ENCODE measurements around the gene PPFIA1. TPM values are rescaled to one million over a fixed set of nuclear protein-coding genes. Genes with fewer than 3 reads are reported as not detected.

Gene PPFIA1
- total and polyA plus RNA-seq, 3 donors from 2014 or later = 110 to 144 (median 125) TPM

DNA sequence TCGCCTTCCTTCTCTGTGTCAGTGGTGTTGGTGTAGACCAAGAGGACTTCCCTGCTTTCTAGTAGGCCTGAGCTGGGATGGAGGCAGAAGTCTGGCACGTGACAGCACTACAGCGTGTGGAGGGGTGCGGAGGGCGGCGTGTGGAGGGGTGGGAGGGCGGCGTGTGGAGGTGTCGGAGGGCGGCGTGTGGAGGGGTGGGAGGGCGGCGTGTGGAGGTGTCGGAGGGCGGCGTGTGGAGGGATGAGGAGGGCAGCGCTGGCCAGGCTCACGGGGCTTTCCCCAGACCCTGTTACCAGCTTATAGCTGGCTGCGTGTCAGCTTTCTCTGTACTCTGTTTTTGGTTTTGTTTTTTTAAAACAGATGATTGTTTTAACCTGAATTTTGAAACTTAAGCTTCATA, 82.1 kb downstream of the PPFIA1 start:
- Histone ChIP-seq H3K36me3 (ENCODE audit: low read depth, missing control alignments) (no peaks in the 10 kb centered on the region), H3K4me1 (peaks cover 9% of the 10 kb centered on the region), H3K27ac (no peak overlapping the region), H3K4me3 (no peak overlapping the region), H3K9me3 (no peaks in the 10 kb centered on the region), H3K27me3 (no peaks in the 10 kb centered on the region)
- intact Hi-C loops (cut with DNase I; ENCODE audit: low total_unique reads) = no loop called here
- no peak for DNase-seq
- 64 to 80% methylated on average over 19 of the region's 19 CpGs for WGBS, 2 donors
- TF ChIP-seq, protein P1, sequence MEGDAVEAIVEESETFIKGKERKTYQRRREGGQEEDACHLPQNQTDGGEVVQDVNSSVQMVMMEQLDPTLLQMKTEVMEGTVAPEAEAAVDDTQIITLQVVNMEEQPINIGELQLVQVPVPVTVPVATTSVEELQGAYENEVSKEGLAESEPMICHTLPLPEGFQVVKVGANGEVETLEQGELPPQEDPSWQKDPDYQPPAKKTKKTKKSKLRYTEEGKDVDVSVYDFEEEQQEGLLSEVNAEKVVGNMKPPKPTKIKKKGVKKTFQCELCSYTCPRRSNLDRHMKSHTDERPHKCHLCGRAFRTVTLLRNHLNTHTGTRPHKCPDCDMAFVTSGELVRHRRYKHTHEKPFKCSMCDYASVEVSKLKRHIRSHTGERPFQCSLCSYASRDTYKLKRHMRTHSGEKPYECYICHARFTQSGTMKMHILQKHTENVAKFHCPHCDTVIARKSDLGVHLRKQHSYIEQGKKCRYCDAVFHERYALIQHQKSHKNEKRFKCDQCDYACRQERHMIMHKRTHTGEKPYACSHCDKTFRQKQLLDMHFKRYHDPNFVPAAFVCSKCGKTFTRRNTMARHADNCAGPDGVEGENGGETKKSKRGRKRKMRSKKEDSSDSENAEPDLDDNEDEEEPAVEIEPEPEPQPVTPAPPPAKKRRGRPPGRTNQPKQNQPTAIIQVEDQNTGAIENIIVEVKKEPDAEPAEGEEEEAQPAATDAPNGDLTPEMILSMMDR (IDR thresholded peaks at IDR 0.05) = no peak
- no peak for TF ChIP-seq POLR2A (IDR thresholded peaks at IDR 0.05)

DNA sequence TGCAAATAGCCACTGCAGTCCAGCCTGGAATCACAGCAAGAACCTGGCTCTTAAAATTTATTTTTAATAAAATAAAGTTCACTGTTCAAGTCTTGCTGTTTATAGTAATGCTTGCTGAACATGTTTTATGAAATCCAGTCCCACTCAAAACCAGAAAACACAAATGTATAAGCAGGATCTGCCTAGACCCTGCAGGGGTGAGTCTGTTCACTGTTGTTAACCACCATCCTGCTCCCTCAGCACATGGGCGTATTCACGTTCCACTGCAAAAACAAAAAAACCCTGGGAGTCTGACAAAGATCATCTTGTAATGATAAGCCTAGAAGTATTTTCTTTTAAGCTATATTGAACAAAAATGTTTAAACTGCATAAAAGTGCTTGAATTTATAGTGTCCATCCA, 82.8 kb downstream of the PPFIA1 start:
- 55 to 64% methylated on average over 2 of the region's 2 CpGs for WGBS, 2 donors
- intact Hi-C loops (cut with DNase I; ENCODE audit: low total_unique reads) = no loop called here
- Histone ChIP-seq H3K27me3 (no peaks in the 10 kb centered on the region), H3K27ac (no peak overlapping the region), H3K4me1 (peaks cover 9% of the 10 kb centered on the region), H3K36me3 (ENCODE audit: low read depth, missing control alignments) (no peaks in the 10 kb centered on the region), H3K9me3 (no peaks in the 10 kb centered on the region), H3K4me3 (no peak overlapping the region)
- DNase-seq = no peak
- TF ChIP-seq, protein P1 (IDR thresholded peaks at IDR 0.05) = no peak
- no peak for TF ChIP-seq POLR2A (IDR thresholded peaks at IDR 0.05)

DNA sequence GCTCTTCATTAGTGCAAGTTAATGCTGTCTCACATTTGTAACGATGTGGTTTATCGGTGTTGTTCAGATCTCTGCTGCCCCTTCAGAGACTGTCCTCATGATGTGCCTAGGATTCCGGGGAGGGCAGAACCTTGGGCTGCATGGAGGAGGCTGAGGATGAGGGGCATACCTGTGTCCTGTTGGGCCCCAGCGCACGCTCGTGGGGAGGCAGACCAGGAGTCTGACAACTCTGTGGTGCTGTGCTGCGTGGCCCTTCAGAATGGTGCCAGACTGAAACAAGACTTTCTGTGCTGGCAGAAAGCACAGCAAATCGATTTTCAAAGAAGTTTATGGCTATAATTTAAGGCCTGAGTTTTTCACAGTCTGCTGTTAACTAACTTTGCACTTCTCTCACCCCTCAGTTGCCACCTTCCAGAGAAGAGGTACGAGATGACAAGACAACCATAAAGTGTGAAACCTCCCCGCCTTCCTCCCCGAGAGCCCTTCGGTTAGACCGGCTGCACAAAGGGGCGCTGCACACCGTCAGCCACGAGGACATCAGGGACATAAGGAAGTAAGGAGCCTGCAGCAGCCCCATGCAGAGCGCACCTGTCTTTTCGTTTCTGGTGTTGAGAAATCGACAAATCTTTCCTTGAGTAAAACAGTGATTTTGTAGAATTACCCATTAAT, 83.5 kb downstream of the PPFIA1 start:
- TF ChIP-seq POLR2A (IDR thresholded peaks at IDR 0.05) = no peak
- TF ChIP-seq, protein P1 (IDR thresholded peaks at IDR 0.05) = no peak
- 76 to 86% methylated on average over 14 to 19 of the region's 19 CpGs for WGBS, 2 donors
- no peaks in the 10 kb centered on the region for H3K9me3 ChIP-seq
- no peak overlapping the region for H3K4me3 ChIP-seq
- H3K27me3 ChIP-seq = no peaks in the 10 kb centered on the region
- peaks cover 9% of the 10 kb centered on the region for H3K4me1 ChIP-seq
- no peak overlapping the region for H3K27ac ChIP-seq
- intact Hi-C loops (cut with DNase I; ENCODE audit: low total_unique reads) = no loop called here
- H3K36me3 ChIP-seq (ENCODE audit: low read depth, missing control alignments) = no peaks in the 10 kb centered on the region
- DNase-seq = no peak

DNA sequence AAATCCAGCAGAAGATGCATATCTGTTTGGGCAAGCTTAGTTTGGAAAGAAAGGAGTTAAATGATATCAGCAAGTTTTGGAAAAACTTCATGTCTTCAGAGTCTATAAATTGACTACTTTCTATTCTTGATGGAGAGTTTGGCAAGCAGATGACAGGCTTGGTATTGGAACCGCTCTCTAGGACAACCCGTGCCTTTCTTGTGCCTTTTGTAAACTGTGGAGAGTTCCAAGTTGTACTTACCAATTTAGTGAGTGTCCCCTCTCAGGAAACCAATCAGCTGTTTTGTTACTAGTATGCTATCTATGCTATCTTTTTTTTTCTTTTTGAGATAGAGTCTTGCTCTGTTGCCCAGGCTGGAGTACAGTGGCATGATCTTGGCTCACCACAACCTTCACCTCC, 84.1 kb downstream of the PPFIA1 start:
- no peak overlapping the region for H3K4me3 ChIP-seq
- no peak overlapping the region for H3K27ac ChIP-seq
- intact Hi-C loops (cut with DNase I; ENCODE audit: low total_unique reads) = no loop called here
- no peaks in the 10 kb centered on the region for H3K9me3 ChIP-seq
- H3K36me3 ChIP-seq (ENCODE audit: low read depth, missing control alignments) = no peaks in the 10 kb centered on the region
- no peak for DNase-seq
- H3K27me3 ChIP-seq = no peaks in the 10 kb centered on the region
- 83% methylated on average over 2 of the region's 2 CpGs for WGBS, 2 donors
- TF ChIP-seq, protein P1 (IDR thresholded peaks at IDR 0.05) = no peak
- TF ChIP-seq POLR2A (IDR thresholded peaks at IDR 0.05) = no peak
- H3K4me1 ChIP-seq = peaks cover 9% of the 10 kb centered on the region

DNA sequence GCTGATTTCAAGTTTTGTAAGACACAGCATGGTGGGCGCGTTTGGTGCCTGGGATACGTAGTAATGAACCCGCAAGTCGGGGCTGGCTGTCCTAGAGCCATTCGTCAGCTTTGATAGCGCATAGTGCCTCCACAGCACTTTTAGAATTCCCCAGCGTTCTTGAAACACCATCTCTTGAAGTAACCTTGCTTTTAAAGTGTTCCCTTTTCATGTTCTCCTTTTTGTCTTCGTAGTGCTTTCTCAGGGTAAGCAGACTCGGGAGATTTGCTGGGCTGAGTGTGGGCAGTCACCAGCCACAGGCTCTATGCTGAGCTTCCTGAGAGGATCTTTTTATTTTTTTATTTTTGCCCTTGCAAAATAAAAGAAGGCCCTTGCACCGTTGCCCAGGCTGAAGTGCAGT, 88.3 kb downstream of the PPFIA1 start:
- H3K36me3 ChIP-seq (ENCODE audit: low read depth, missing control alignments) = no peaks in the 10 kb centered on the region
- H3K9me3 ChIP-seq = no peaks in the 10 kb centered on the region
- DNase-seq = no peak
- TF ChIP-seq, protein P1 (IDR thresholded peaks at IDR 0.05) = no peak
- no peak for TF ChIP-seq POLR2A (IDR thresholded peaks at IDR 0.05)
- intact Hi-C loops (cut with DNase I; ENCODE audit: low total_unique reads) = no loop called here
- H3K4me3 ChIP-seq = no peak overlapping the region
- no peak overlapping the region for H3K27ac ChIP-seq
- H3K27me3 ChIP-seq = no peaks in the 10 kb centered on the region
- no peaks in the 10 kb centered on the region for H3K4me1 ChIP-seq
- 90 to 91% methylated on average over 11 of the region's 11 CpGs for WGBS, 2 donors

Measured in testis (tissue), 3 donors.